Stomach (tissue), 9 donors: ENCODE results near the gene NPAS3. TPM values are rescaled to one million over a fixed set of nuclear protein-coding genes. Genes with fewer than 3 reads are reported as not detected.

Experiments
- DNase-seq, 2 donors: peaks; one replicate each; pipeline versions ENCODE4 v3.0.0 to v3.0.0-alpha.2; 2013 to 2019
- H3K27ac ChIP-seq, 5 donors: fragments of 200-600 bp in 4 of 5; sonication (generic) in 4 of 5; one replicate each; pipeline ENCODE4 v1.5.1; 2013 to 2019; ENCODE audit warnings: mild to moderate bottlenecking in 1 of 5, moderate library complexity in 1 of 5
- H3K27me3 ChIP-seq, 3 donors: fragments of 200-600 bp; sonication (generic); one replicate each; pipeline ENCODE4 v1.5.1; 2017 to 2019; ENCODE audit warnings: mixed run types in 1 of 3
- H3K36me3 ChIP-seq, 4 donors: fragments of 200-600 bp; sonication (generic); 1 replicate in 3 of 4; 2 replicates in 1 of 4; pipeline ENCODE4 v1.5.1; 2016 to 2019
- H3K4me1 ChIP-seq, 4 donors: fragments of 200-600 bp; sonication (generic); one replicate each; pipeline ENCODE4 v1.5.1; 2016 to 2019
- H3K4me3 ChIP-seq, 4 donors: fragments of 200-600 bp; sonication (generic) in 3 of 4; one replicate each; pipeline ENCODE4 v1.5.1; 2016 to 2019; ENCODE audit warnings: mild to moderate bottlenecking in 1 of 4
- H3K9me3 ChIP-seq, 4 donors: fragments of 200-600 bp; sonication (generic); one replicate each; pipeline ENCODE4 v1.5.1; 2016 to 2019
- CTCF ChIP-seq, 7 experiments: fragments of 450-650 bp in 4 of 7; fragments of 200-600 bp in 3 of 7; sonication (generic) in 3 of 7; IDR thresholded peaks; one replicate each; pipeline ENCODE4 v1.5.1; 2016 to 2019; ENCODE audit warnings: antibody characterized with exemption in 7 of 7, control low read depth in 2 of 7, mild to moderate bottlenecking in 1 of 7
- EP300 ChIP-seq: sonication (generic); formaldehyde crosslinking; IDR thresholded peaks from one replicate; pipeline ENCODE4 v1.6.1; 2017; ENCODE audit warnings: antibody characterized with exemption
- POLR2A ChIP-seq, 4 donors: fragments of 450-650 bp; IDR thresholded peaks; one replicate each; pipeline ENCODE4 v1.6.1; 2016; ENCODE audit warnings: antibody characterized with exemption in 4 of 4, control low read depth in 2 of 4, mild to moderate bottlenecking in 1 of 4, moderate library complexity in 1 of 4
- POLR2AphosphoS5 ChIP-seq, 3 donors: sonication (generic); formaldehyde crosslinking; IDR thresholded peaks; one replicate each; pipeline ENCODE4 v1.6.1; 2016; ENCODE audit warnings: antibody characterized with exemption in 3 of 3
- WGBS, 5 donors: extraction: QIAGEN DNeasy Blood & Tissue Kit in 3 of 5; methylation state at CpG; one replicate each; pipeline versions ENCODE4 v1.1.5 to v1.1.7; 2013 to 2018; 5-methylcytosine and 5-hydroxymethylcytosine counted together
- intact Hi-C: fragments of 100-400 bp; cut with DNase I; formaldehyde crosslinking; loops from one replicate; pipeline ENCODE4 v1.15.1; 2023; ENCODE audit warnings: low total_unique reads
- polyA plus RNA-seq, 3 donors: library from polyadenylated mRNA; stranded (reverse); fragments of 200-250 nt; gene quantifications; one replicate each; pipeline ENCODE4 v1.2.3, GENCODE V29; 2013
- total RNA-seq, 5 donors: library from RNA; depleted of rRNA; stranded (reverse); fragments of >200 nt; gene quantifications; one replicate each; pipeline versions ENCODE4 v1.1.0 to v1.2.3, GENCODE V29; 2014 to 2016
- donor health status: healthy with polysubstance abuse.
- donor health status: Bipolar disorder and iron deficiency.
- donor health status: healthy.

The NPAS3 gene
- total and polyA plus RNA-seq, 8 donors: under 0.01 to 7.9 (median 0.76) TPM; not detected in 1

GRCh38 chr14:33369041-33369440, 430.4 kb downstream of the NPAS3 start:
- no peak for TF ChIP-seq EP300
- no peak for TF ChIP-seq CTCF (IDR thresholded peaks at IDR 0.05)
- TF ChIP-seq POLR2A (IDR thresholded peaks at IDR 0.05): no peak
- no peak for TF ChIP-seq POLR2AphosphoS5 (IDR thresholded peaks at IDR 0.05)
- no peaks in the 10 kb centered on the region for H3K27me3 ChIP-seq
- 70 to 87% (median 84%) methylated on average over 3 of the region's 3 CpGs for WGBS, 5 donors
- H3K4me3 ChIP-seq: no peak overlapping the region
- intact Hi-C loops: no loop called here
- no peak overlapping the region for H3K27ac ChIP-seq
- DNase-seq: no peak
- no peaks in the 10 kb centered on the region for H3K4me1 ChIP-seq
- no peaks in the 10 kb centered on the region for H3K36me3 ChIP-seq
- no peaks in the 10 kb centered on the region for H3K9me3 ChIP-seq

GRCh38 chr14:33369972-33370371, 431.3 kb downstream of the NPAS3 start:
- H3K36me3 ChIP-seq: no peaks in the 10 kb centered on the region
- DNase-seq: no peak
- TF ChIP-seq POLR2AphosphoS5 (IDR thresholded peaks at IDR 0.05) (no peak), CTCF (IDR thresholded peaks at IDR 0.05) (no peak), EP300 (no peak), POLR2A (IDR thresholded peaks at IDR 0.05) (no peak)
- no peaks in the 10 kb centered on the region for H3K9me3 ChIP-seq
- no peaks in the 10 kb centered on the region for H3K4me1 ChIP-seq
- no peak overlapping the region for H3K27ac ChIP-seq
- no peak overlapping the region for H3K4me3 ChIP-seq
- intact Hi-C loops: no loop called here
- H3K27me3 ChIP-seq: no peaks in the 10 kb centered on the region

GRCh38 chr14:33370426-33370825, 431.7 kb downstream of the NPAS3 start:
- intact Hi-C loops: no loop called here
- 40 to 63% (median 52%) methylated on average over 1 of the region's 1 CpG for WGBS, 5 donors

GRCh38 chr14:33375196-33375595, 436.5 kb downstream of the NPAS3 start:
- DNase-seq: no peak
- TF ChIP-seq POLR2A (IDR thresholded peaks at IDR 0.05): no peak
- no peak for TF ChIP-seq EP300
- TF ChIP-seq CTCF (IDR thresholded peaks at IDR 0.05): no peak
- no peak for TF ChIP-seq POLR2AphosphoS5 (IDR thresholded peaks at IDR 0.05)
- H3K27ac ChIP-seq: no peak overlapping the region
- H3K9me3 ChIP-seq: no peaks in the 10 kb centered on the region
- WGBS, 5 donors: 72 to 96% (median 88%) methylated on average over 2 of the region's 2 CpGs
- no peaks in the 10 kb centered on the region for H3K36me3 ChIP-seq
- H3K27me3 ChIP-seq: no peaks in the 10 kb centered on the region
- no peak overlapping the region for H3K4me3 ChIP-seq
- H3K4me1 ChIP-seq: no peaks in the 10 kb centered on the region
- intact Hi-C loops: no loop called here

More at GRCh38 chr14:33370426-33370825, 431.7 kb downstream of the NPAS3 start:
- no peak for DNase-seq
- TF ChIP-seq EP300 (no peak), POLR2AphosphoS5 (IDR thresholded peaks at IDR 0.05) (no peak), CTCF (IDR thresholded peaks at IDR 0.05) (no peak), POLR2A (IDR thresholded peaks at IDR 0.05) (no peak)
- no peaks in the 10 kb centered on the region for H3K9me3 ChIP-seq
- no peaks in the 10 kb centered on the region for H3K27me3 ChIP-seq
- no peaks in the 10 kb centered on the region for H3K4me1 ChIP-seq
- no peaks in the 10 kb centered on the region for H3K36me3 ChIP-seq
- H3K4me3 ChIP-seq: no peak overlapping the region
- H3K27ac ChIP-seq: no peak overlapping the region
